ENCODE data around the gene ARHGAP28.

ARHGAP28 gene

GRCh38 chr18:6775237-6775636 lies 45.7 kb downstream of the ARHGAP28 start:
- no peak for DNase-seq (ENCODE audit: low read depth, low spot score)
- WGBS (ENCODE audit: insufficient coverage, insufficient read length) = 100% methylated on average over 2 of the region's 7 CpGs

GRCh38 chr18:6775702-6776101 lies 46.2 kb downstream of the ARHGAP28 start:
- Histone ChIP-seq H3K27me3 (ENCODE audit: control insufficient read depth, insufficient read depth, low read length) (no peaks in the 10 kb centered on the region), H3K4me1 (ENCODE audit: control insufficient read depth, insufficient read depth, low read length) (peaks cover 2% of the 10 kb centered on the region), H3K27ac (ENCODE audit: low read length) (no peak overlapping the region), H3K4me3 (ENCODE audit: low read length) (no peak overlapping the region), H3K9me3 (ENCODE audit: control insufficient read depth, insufficient read depth, low read length) (no peaks in the 10 kb centered on the region), H3K36me3 (ENCODE audit: control insufficient read depth, insufficient read depth, low read length) (no peaks in the 10 kb centered on the region)
- no peak for DNase-seq (ENCODE audit: low read depth, low spot score)
- WGBS (ENCODE audit: insufficient coverage, insufficient read length) = no CpG with 5 or more reads among the region's 2 CpGs

More at GRCh38 chr18:6775237-6775636, 45.7 kb downstream of the ARHGAP28 start:
- H3K27ac ChIP-seq (ENCODE audit: low read length) = no peak overlapping the region
- no peaks in the 10 kb centered on the region for H3K9me3 ChIP-seq (ENCODE audit: control insufficient read depth, insufficient read depth, low read length)
- H3K4me1 ChIP-seq (ENCODE audit: control insufficient read depth, insufficient read depth, low read length) = peaks cover 2% of the 10 kb centered on the region
- no peak overlapping the region for H3K4me3 ChIP-seq (ENCODE audit: low read length)
- H3K36me3 ChIP-seq (ENCODE audit: control insufficient read depth, insufficient read depth, low read length) = no peaks in the 10 kb centered on the region
- no peaks in the 10 kb centered on the region for H3K27me3 ChIP-seq (ENCODE audit: control insufficient read depth, insufficient read depth, low read length)

- H3K27me3 ChIP-seq (ENCODE audit: control insufficient read depth, insufficient read depth, low read length) = no peaks in the 10 kb centered on the region
- no peak overlapping the region for H3K27ac ChIP-seq (ENCODE audit: low read length)
- H3K4me3 ChIP-seq (ENCODE audit: low read length) = no peak overlapping the region
- WGBS (ENCODE audit: insufficient coverage, insufficient read length) = no CpG with 5 or more reads among the region's 7 CpGs
- DNase-seq (ENCODE audit: low read depth, low spot score) = no peak
- no peaks in the 10 kb centered on the region for H3K9me3 ChIP-seq (ENCODE audit: control insufficient read depth, insufficient read depth, low read length)
- peaks cover 2% of the 10 kb centered on the region for H3K4me1 ChIP-seq (ENCODE audit: control insufficient read depth, insufficient read depth, low read length)
- no peaks in the 10 kb centered on the region for H3K36me3 ChIP-seq (ENCODE audit: control insufficient read depth, insufficient read depth, low read length)
Observed at GRCh38 chr18:6776188-6776587, 46.7 kb downstream of the ARHGAP28 start.

- Histone ChIP-seq H3K27me3 (ENCODE audit: control insufficient read depth, insufficient read depth, low read length) (no peaks in the 10 kb centered on the region), H3K4me1 (ENCODE audit: control insufficient read depth, insufficient read depth, low read length) (peaks cover 4% of the 10 kb centered on the region), H3K4me3 (ENCODE audit: low read length) (no peak overlapping the region), H3K36me3 (ENCODE audit: control insufficient read depth, insufficient read depth, low read length) (no peaks in the 10 kb centered on the region), H3K27ac (ENCODE audit: low read length) (no peak overlapping the region), H3K9me3 (ENCODE audit: control insufficient read depth, insufficient read depth, low read length) (no peaks in the 10 kb centered on the region)
- WGBS (ENCODE audit: insufficient coverage, insufficient read length) = no CpG with 5 or more reads among the region's 3 CpGs
- no peak for DNase-seq (ENCODE audit: low read depth, low spot score)
Observed at GRCh38 chr18:6777509-6777908, 48.0 kb downstream of the ARHGAP28 start.

- H3K27me3 ChIP-seq (ENCODE audit: control insufficient read depth, insufficient read depth, low read length) = no peaks in the 10 kb centered on the region
- peaks cover 4% of the 10 kb centered on the region for H3K4me1 ChIP-seq (ENCODE audit: control insufficient read depth, insufficient read depth, low read length)
- no peak for DNase-seq (ENCODE audit: low read depth, low spot score)
- H3K27ac ChIP-seq (ENCODE audit: low read length) = no peak overlapping the region
- WGBS (ENCODE audit: insufficient coverage, insufficient read length) = no CpG with 5 or more reads among the region's 5 CpGs
- H3K36me3 ChIP-seq (ENCODE audit: control insufficient read depth, insufficient read depth, low read length) = no peaks in the 10 kb centered on the region
- H3K4me3 ChIP-seq (ENCODE audit: low read length) = no peak overlapping the region
- H3K9me3 ChIP-seq (ENCODE audit: control insufficient read depth, insufficient read depth, low read length) = no peaks in the 10 kb centered on the region
Observed at GRCh38 chr18:6778459-6779247, 49.1 kb downstream of the ARHGAP28 start.

GRCh38 chr18:6781142-6781714 lies 51.7 kb downstream of the ARHGAP28 start:
- H3K27ac ChIP-seq (ENCODE audit: low read length) = no peak overlapping the region
- WGBS (ENCODE audit: insufficient coverage, insufficient read length) = no CpG with 5 or more reads among the region's 7 CpGs

GRCh38 chr18:6781796-6782195 lies 52.3 kb downstream of the ARHGAP28 start:
- H3K4me1 ChIP-seq (ENCODE audit: control insufficient read depth, insufficient read depth, low read length) = peaks cover 7% of the 10 kb centered on the region; the same call in 1 of the 2 replicates
- no peak for DNase-seq (ENCODE audit: low read depth, low spot score)
- no peak overlapping the region for H3K27ac ChIP-seq (ENCODE audit: low read length)
- no peaks in the 10 kb centered on the region for H3K27me3 ChIP-seq (ENCODE audit: control insufficient read depth, insufficient read depth, low read length)
- H3K9me3 ChIP-seq (ENCODE audit: control insufficient read depth, insufficient read depth, low read length) = no peaks in the 10 kb centered on the region
- H3K4me3 ChIP-seq (ENCODE audit: low read length) = no peak overlapping the region
- H3K36me3 ChIP-seq (ENCODE audit: control insufficient read depth, insufficient read depth, low read length) = no peaks in the 10 kb centered on the region

More at GRCh38 chr18:6781142-6781714, 51.7 kb downstream of the ARHGAP28 start:
- no peaks in the 10 kb centered on the region for H3K27me3 ChIP-seq (ENCODE audit: control insufficient read depth, insufficient read depth, low read length)
- no peak for DNase-seq (ENCODE audit: low read depth, low spot score)
- H3K9me3 ChIP-seq (ENCODE audit: control insufficient read depth, insufficient read depth, low read length) = no peaks in the 10 kb centered on the region
- peaks cover 8% of the 10 kb centered on the region for H3K4me1 ChIP-seq (ENCODE audit: control insufficient read depth, insufficient read depth, low read length)
- no peak overlapping the region for H3K4me3 ChIP-seq (ENCODE audit: low read length)
- H3K36me3 ChIP-seq (ENCODE audit: control insufficient read depth, insufficient read depth, low read length) = no peaks in the 10 kb centered on the region

- Histone ChIP-seq H3K4me1 (ENCODE audit: control insufficient read depth, insufficient read depth, low read length) (peaks cover 7% of the 10 kb centered on the region; the same call in 1 of the 2 replicates), H3K27me3 (ENCODE audit: control insufficient read depth, insufficient read depth, low read length) (no peaks in the 10 kb centered on the region), H3K4me3 (ENCODE audit: low read length) (no peak overlapping the region), H3K36me3 (ENCODE audit: control insufficient read depth, insufficient read depth, low read length) (no peaks in the 10 kb centered on the region), H3K9me3 (ENCODE audit: control insufficient read depth, insufficient read depth, low read length) (no peaks in the 10 kb centered on the region), H3K27ac (ENCODE audit: low read length) (no peak overlapping the region)
- no peak for DNase-seq (ENCODE audit: low read depth, low spot score)
- no CpG with 5 or more reads among the region's 1 CpG for WGBS (ENCODE audit: insufficient coverage, insufficient read length)
Observed at GRCh38 chr18:6782861-6783260, 53.3 kb downstream of the ARHGAP28 start.

GRCh38 chr18:6784046-6784445 lies 54.5 kb downstream of the ARHGAP28 start:
- Histone ChIP-seq H3K27me3 (ENCODE audit: control insufficient read depth, insufficient read depth, low read length) (no peaks in the 10 kb centered on the region), H3K27ac (ENCODE audit: low read length) (no peak overlapping the region)
- no peak for DNase-seq (ENCODE audit: low read depth, low spot score)

GRCh38 chr18:6785001-6785400 lies 55.5 kb downstream of the ARHGAP28 start:
- no peak overlapping the region for H3K4me3 ChIP-seq (ENCODE audit: low read length)
- H3K27me3 ChIP-seq (ENCODE audit: control insufficient read depth, insufficient read depth, low read length) = no peaks in the 10 kb centered on the region
- H3K27ac ChIP-seq (ENCODE audit: low read length) = no peak overlapping the region
- no peaks in the 10 kb centered on the region for H3K36me3 ChIP-seq (ENCODE audit: control insufficient read depth, insufficient read depth, low read length)
- H3K9me3 ChIP-seq (ENCODE audit: control insufficient read depth, insufficient read depth, low read length) = no peaks in the 10 kb centered on the region
- peaks cover 7% of the 10 kb centered on the region; the same call in 1 of the 2 replicates for H3K4me1 ChIP-seq (ENCODE audit: control insufficient read depth, insufficient read depth, low read length)
- no peak for DNase-seq (ENCODE audit: low read depth, low spot score)
- no CpG with 5 or more reads among the region's 2 CpGs for WGBS (ENCODE audit: insufficient coverage, insufficient read length)

More at GRCh38 chr18:6784046-6784445, 54.5 kb downstream of the ARHGAP28 start:
- H3K9me3 ChIP-seq (ENCODE audit: control insufficient read depth, insufficient read depth, low read length) = no peaks in the 10 kb centered on the region
- H3K36me3 ChIP-seq (ENCODE audit: control insufficient read depth, insufficient read depth, low read length) = no peaks in the 10 kb centered on the region
- no peak overlapping the region for H3K4me3 ChIP-seq (ENCODE audit: low read length)
- peaks cover 7% of the 10 kb centered on the region; the same call in 1 of the 2 replicates for H3K4me1 ChIP-seq (ENCODE audit: control insufficient read depth, insufficient read depth, low read length)
- no CpG with 5 or more reads among the region's 6 CpGs for WGBS (ENCODE audit: insufficient coverage, insufficient read length)
